HepG2 (cell line): Measurements from ENCODE around the gene TMEM53. TPM values are rescaled to one million over a fixed set of nuclear protein-coding genes. Genes with fewer than 3 reads are reported as not detected.

Experiments used
- PRDM15 ChIP-seq: sonication (generic); formaldehyde crosslinking; IDR thresholded peaks from 2 replicates; pipeline ENCODE4 v1.4.0; 2020; ENCODE audit warnings: missing genetic modification reagents
- SIN3B ChIP-seq: fragments of 150-350 bp; IDR thresholded peaks from 2 replicates; pipeline ENCODE4 v1.6.1; 2014; ENCODE audit warnings: low read length
- SOX13 ChIP-seq, 3 experiments: fragments of 450-650 bp in 1 of 3; sonication (generic) in 1 of 3; formaldehyde crosslinking in 1 of 3; IDR thresholded peaks in 2 of 3; conservative IDR thresholded peaks in 1 of 3; 2 replicates each; pipeline versions ENCODE4 v1.5.0 to v1.6.1; 2016 to 2020; ENCODE audit warnings: antibody characterized with exemption in 1 of 3, mild to moderate bottlenecking in 1 of 3, missing compliant biosample characterization in 1 of 3, missing genetic modification reagents in 1 of 3, moderate library complexity in 1 of 3
- TFE3 ChIP-seq: IDR thresholded peaks from 2 replicates; pipeline ENCODE4 v1.6.1; 2016
- THAP9 ChIP-seq: sonication (generic); formaldehyde crosslinking; IDR thresholded peaks from 2 replicates; pipeline ENCODE4; 2020; ENCODE audit warnings: missing genetic modification reagents, mild to moderate bottlenecking, borderline replicate concordance
- ZHX2 ChIP-seq, 2 experiments: sonication (generic) in 1 of 2; formaldehyde crosslinking in 1 of 2; IDR thresholded peaks; 2 replicates each; pipeline versions ENCODE4 v1.6.1 to v1.9.0; 2014 to 2022; ENCODE audit warnings: antibody characterized with exemption in 1 of 2, borderline replicate concordance in 1 of 2, inconsistent platforms in 1 of 2, low read depth in 1 of 2, missing genetic modification reagents in 1 of 2
- ZNF264 ChIP-seq: sonication (generic); formaldehyde crosslinking; IDR thresholded peaks from 2 replicates; pipeline ENCODE4 v1.4.0; 2020; ENCODE audit warnings: missing genetic modification reagents
- ZNF280B ChIP-seq: sonication (generic); formaldehyde crosslinking; IDR thresholded peaks from 2 replicates; pipeline ENCODE4 v1.5.0; 2020; ENCODE audit warnings: missing genetic modification reagents, mild to moderate bottlenecking, borderline replicate concordance
- ZNF713 ChIP-seq: sonication (generic); formaldehyde crosslinking; IDR thresholded peaks from 2 replicates; pipeline ENCODE4 v1.4.0; 2020; ENCODE audit warnings: mild to moderate bottlenecking, missing genetic modification reagents
- polyA plus RNA-seq, 8 experiments: library from polyadenylated mRNA; depleted of rRNA in 3 of 8; stranded (reverse) in 7 of 8; unstranded in 1 of 8; fragments of >200 nt; fragmentation: Illumina TruSeq in 4 of 8; extraction: Trizol in 4 of 8; gene quantifications; 2 replicates each; pipeline versions ENCODE4 v1.2.1 to v1.2.3, GENCODE V29; 2011 to 2016; ENCODE audit warnings: low read depth in 4 of 8, missing spikeins in 1 of 8, mixed read lengths in 1 of 8; ENCODE audit not compliant: insufficient read depth in 1 of 8
- total RNA-seq, 5 experiments: library from RNA; depleted of rRNA; stranded (reverse); fragments of >200 nt; fragmentation: Illumina TruSeq; extraction: Trizol; gene quantifications; 2 replicates each; pipeline ENCODE4 v1.2.3, GENCODE V29; 2016; ENCODE audit warnings: low read depth in 1 of 5

Gene TMEM53
- total and polyA plus RNA-seq, 2 of the 13 experiments (the other 11 are each of a cell fraction or from before 2014, with no cell fraction given) = 12.6 to 20.2 TPM

- TF ChIP-seq PRDM15 (CRISPR knock-in tag) (no peak), TFE3 (peak; percentile 34; the same call in 1 of the 2 replicates), ZNF713 (CRISPR knock-in tag) (peak; percentile 74; the same call in 1 of the 2 replicates), ZNF264 (CRISPR knock-in tag) (no peak), SIN3B (0 out of 2 replicates have a peak, but pooled peaks have one; percentile 20), SOX13 (IDR thresholded peaks at IDR 0.05) (no peak), SOX13 (CRISPR knock-in tag; conservative IDR thresholded peaks at IDR 0.05 in 1 of 2, IDR thresholded peaks at IDR 0.05 in 1 of 2) (no peak), ZNF280B (CRISPR knock-in tag) (0 out of 2 replicates have a peak, but pooled peaks have one; percentile 27), THAP9 (CRISPR knock-in tag) (peak; percentile 80), ZHX2 (IDR thresholded peaks at IDR 0.05; ENCODE audit: low read depth) (no peak), ZHX2 (CRISPR knock-in tag; IDR thresholded peaks at IDR 0.05; ENCODE audit: borderline replicate concordance) (no peak)
These were observed at the start of gene TMEM53, which contains the start of gene ARMH1 (continued) for GRCh38 chr1:44674113-44675000.
